HG02943 (cell line): ENCODE data around the gene TRAP1.
"Not testable (repeated sequence)": the region's sequence is repeated elsewhere in the genome, so short reads cannot be mapped to it uniquely, and the experiment has no call there.

Experiments used
- ATAC-seq: cut with Tn5 transposase; IDR thresholded peaks from one replicate; pipeline ENCODE4 v1.9.1; 2021; ENCODE audit warnings: mild to moderate bottlenecking, low read depth, moderate library complexity; ENCODE audit not compliant: unreplicated experiment

The TRAP1 gene

GRCh38 chr16:3674513-3675295 lies 42.6 kb downstream of the TRAP1 start:
- no peak for ATAC-seq

- no peak for ATAC-seq
Measured at GRCh38 chr16:3673676-3674377, 43.5 kb downstream of the TRAP1 start.

GRCh38 chr16:3673201-3673600 lies 44.1 kb downstream of the TRAP1 start:
- no peak for ATAC-seq

- ATAC-seq = no peak
Measured at GRCh38 chr16:3672571-3673041, 44.7 kb downstream of the TRAP1 start.

- no peak for ATAC-seq
Measured at GRCh38 chr16:3671424-3671823, 45.9 kb downstream of the TRAP1 start.

- no peak for ATAC-seq
Measured at GRCh38 chr16:3670711-3671110, 46.6 kb downstream of the TRAP1 start.

GRCh38 chr16:3669082-3669481 lies 48.2 kb downstream of the TRAP1 start:
- no peak for ATAC-seq

- ATAC-seq = no peak
Measured at GRCh38 chr16:3668626-3669025, 48.7 kb downstream of the TRAP1 start.

GRCh38 chr16:3665508-3665907 lies 51.8 kb downstream of the TRAP1 start:
- ATAC-seq = no peak

GRCh38 chr16:3664187-3664896 lies 53.0 kb downstream of the TRAP1 start:
- ATAC-seq = no peak

- no peak for ATAC-seq
Measured at GRCh38 chr16:3662601-3663000, 54.7 kb downstream of the TRAP1 start.

GRCh38 chr16:3661922-3662321 lies 55.4 kb downstream of the TRAP1 start:
- ATAC-seq = no peak

- ATAC-seq = no peak
Measured at GRCh38 chr16:3661311-3661710, 56.0 kb downstream of the TRAP1 start.

- no peak for ATAC-seq
Measured at GRCh38 chr16:3659251-3659650, 58.1 kb downstream of the TRAP1 start.

- ATAC-seq = no peak
Measured at GRCh38 chr16:3656491-3657468, 60.5 kb downstream of the TRAP1 start.

- not testable (repeated sequence) for ATAC-seq
Measured at GRCh38 chr16:3656160-3656490, 61.2 kb downstream of the TRAP1 start.

GRCh38 chr16:3655396-3656159 lies 61.7 kb downstream of the TRAP1 start:
- no peak for ATAC-seq

- ATAC-seq = no peak
Measured at GRCh38 chr16:3655030-3655395, 62.3 kb downstream of the TRAP1 start.

- ATAC-seq = no peak
Measured at GRCh38 chr16:3654249-3654991, 62.9 kb downstream of the TRAP1 start, which contains the start of gene DNASE1. DNASE1 (plus strand) TSS chr16:3654691; CDS start chr16:3655374, 683 bp downstream.
